Spinal cord (tissue), 10 donors: Measurements from ENCODE around the gene FOXP1. TPM values are rescaled to one million over a fixed set of nuclear protein-coding genes. Genes with fewer than 3 reads are reported as not detected.

Experiments used
- DNase-seq, 6 donors: peaks; one replicate each; pipeline versions ENCODE4 v3.0.0 to v3.0.0-alpha.2; 2013 to 2015; ENCODE audit warnings: low spot score in 6 of 6, low read depth in 4 of 6
- H3K27ac ChIP-seq: one replicate; pipeline ENCODE4 v1.5.1; 2013; ENCODE audit warnings: low read depth, low read length, control low read depth
- H3K27me3 ChIP-seq: one replicate; pipeline ENCODE4 v1.6.1; 2013; ENCODE audit warnings: low read length; ENCODE audit not compliant: control insufficient read depth, insufficient read depth
- H3K36me3 ChIP-seq: one replicate; pipeline ENCODE4 v1.6.1; 2013; ENCODE audit warnings: low read length; ENCODE audit not compliant: control insufficient read depth, insufficient read depth
- H3K4me1 ChIP-seq: one replicate; pipeline ENCODE4 v1.6.1; 2013; ENCODE audit warnings: low read length; ENCODE audit not compliant: control insufficient read depth, insufficient read depth
- H3K4me3 ChIP-seq: one replicate; pipeline ENCODE4 v1.5.1; 2013; ENCODE audit warnings: low read depth, low read length, control low read depth
- H3K9me3 ChIP-seq: one replicate; pipeline ENCODE4 v1.6.1; 2013; ENCODE audit warnings: low read length; ENCODE audit not compliant: control insufficient read depth, insufficient read depth
- WGBS: methylation state at CpG from one replicate; pipeline ENCODE4 v1.1.5; 2013; ENCODE audit warnings: missing lambda C conversion rate; ENCODE audit not compliant: insufficient coverage; 5-methylcytosine and 5-hydroxymethylcytosine counted together
- polyA plus RNA-seq, 2 donors: library from polyadenylated mRNA; unstranded; fragments of 120-200 nt; gene quantifications; one replicate each; pipeline ENCODE4 v1.2.1, GENCODE V29; 2013; ENCODE audit not compliant: insufficient read length in 2 of 2
- total RNA-seq, 2 donors: library from RNA; depleted of rRNA in 1 of 2; stranded (reverse); fragments of 120-200 nt in 1 of 2; fragments of >200 nt in 1 of 2; gene quantifications; one replicate each; pipeline versions ENCODE4 v1.2.3 to v1.2.4, GENCODE V29; 2013 to 2014
- donor health status: healthy.

The FOXP1 gene
- total and polyA plus RNA-seq, 4 donors, result 27.4 to 118 (median 66.1) TPM

- WGBS, result 77% methylated on average over 8 of the region's 9 CpGs
- DNase-seq, result no peak
These were observed 496.1 kb downstream of the FOXP1 start for GRCh38 chr3:71087143-71088018.

DNA sequence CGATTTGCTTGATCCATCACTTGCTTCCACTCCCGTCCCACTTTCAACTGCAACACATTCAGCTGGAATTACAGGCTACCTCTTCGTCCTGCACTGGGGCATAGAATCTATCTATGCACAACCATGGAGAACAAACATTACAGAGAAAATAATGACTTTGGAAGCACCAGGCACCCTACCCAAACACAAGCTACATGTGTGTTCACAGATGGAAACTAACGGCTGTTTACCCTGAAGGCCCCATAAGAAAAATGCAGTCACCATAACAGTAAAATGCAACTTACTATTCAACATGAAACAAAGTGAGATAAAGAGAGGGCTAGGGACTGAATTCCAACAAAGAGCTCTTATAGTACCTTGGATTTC lies 496.8 kb downstream of the FOXP1 start:
- WGBS, result 81% methylated on average over 3 of the region's 4 CpGs
- Histone ChIP-seq H3K4me1 (no peaks in the 10 kb centered on the region), H3K4me3 (no peak overlapping the region), H3K36me3 (no peaks in the 10 kb centered on the region), H3K9me3 (no peaks in the 10 kb centered on the region), H3K27ac (no peak overlapping the region), H3K27me3 (no peaks in the 10 kb centered on the region)
- DNase-seq, result peak in 1 of 6 donors; percentile 33

More at GRCh38 chr3:71087143-71088018, 496.1 kb downstream of the FOXP1 start:
- no peaks in the 10 kb centered on the region for H3K27me3 ChIP-seq
- no peak overlapping the region for H3K27ac ChIP-seq
- no peaks in the 10 kb centered on the region for H3K36me3 ChIP-seq
- no peak overlapping the region for H3K4me3 ChIP-seq
- H3K4me1 ChIP-seq, result no peaks in the 10 kb centered on the region
- H3K9me3 ChIP-seq, result no peaks in the 10 kb centered on the region

- 85% methylated on average over 2 of the region's 3 CpGs for WGBS
- no peaks in the 10 kb centered on the region for H3K36me3 ChIP-seq
- H3K27me3 ChIP-seq, result no peaks in the 10 kb centered on the region
- H3K4me1 ChIP-seq, result no peaks in the 10 kb centered on the region
- DNase-seq, result no peak
- H3K4me3 ChIP-seq, result no peak overlapping the region
- no peaks in the 10 kb centered on the region for H3K9me3 ChIP-seq
- no peak overlapping the region for H3K27ac ChIP-seq
These were observed 499.8 kb downstream of the FOXP1 start for GRCh38 chr3:71083726-71084131.

- Histone ChIP-seq H3K27me3 (no peaks in the 10 kb centered on the region), H3K4me1 (no peaks in the 10 kb centered on the region), H3K9me3 (no peaks in the 10 kb centered on the region), H3K4me3 (no peak overlapping the region), H3K36me3 (no peaks in the 10 kb centered on the region), H3K27ac (no peak overlapping the region)
- 100% methylated on average over 2 of the region's 5 CpGs for WGBS
- DNase-seq, result no peak
These were observed 500.7 kb downstream of the FOXP1 start for GRCh38 chr3:71082833-71083232.

DNA sequence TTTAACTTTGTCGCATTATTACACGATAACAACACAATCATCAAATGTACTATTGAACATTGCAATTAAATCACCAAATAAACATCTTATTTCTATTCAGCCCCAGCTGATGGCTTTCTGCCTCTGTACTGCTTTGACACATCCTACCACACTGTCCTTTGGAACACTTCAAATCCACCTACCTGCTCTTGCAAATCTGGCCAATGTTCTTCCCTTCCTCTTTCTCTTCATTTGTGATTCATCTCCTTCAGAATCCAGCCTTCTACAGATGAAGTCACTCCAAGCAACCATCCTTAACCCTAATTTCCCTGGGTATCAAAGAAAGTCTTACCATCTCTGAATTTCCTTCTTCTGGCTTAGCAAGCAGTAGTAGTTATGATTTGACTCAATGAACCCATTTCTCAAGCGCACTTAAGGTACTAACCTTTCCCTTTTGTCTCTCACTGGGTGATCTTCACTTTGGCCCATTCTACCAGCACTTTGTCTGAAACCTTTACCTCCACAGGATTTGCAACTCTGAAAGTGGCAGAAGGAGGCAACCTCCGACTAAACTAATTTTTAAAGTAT lies 502.9 kb downstream of the FOXP1 start:
- H3K4me3 ChIP-seq, result no peak overlapping the region
- no peaks in the 10 kb centered on the region for H3K36me3 ChIP-seq
- no peaks in the 10 kb centered on the region for H3K9me3 ChIP-seq
- H3K27me3 ChIP-seq, result no peaks in the 10 kb centered on the region
- 94% methylated on average over 4 of the region's 4 CpGs for WGBS
- H3K27ac ChIP-seq, result no peak overlapping the region
- DNase-seq, result no peak
- H3K4me1 ChIP-seq, result no peaks in the 10 kb centered on the region

DNA sequence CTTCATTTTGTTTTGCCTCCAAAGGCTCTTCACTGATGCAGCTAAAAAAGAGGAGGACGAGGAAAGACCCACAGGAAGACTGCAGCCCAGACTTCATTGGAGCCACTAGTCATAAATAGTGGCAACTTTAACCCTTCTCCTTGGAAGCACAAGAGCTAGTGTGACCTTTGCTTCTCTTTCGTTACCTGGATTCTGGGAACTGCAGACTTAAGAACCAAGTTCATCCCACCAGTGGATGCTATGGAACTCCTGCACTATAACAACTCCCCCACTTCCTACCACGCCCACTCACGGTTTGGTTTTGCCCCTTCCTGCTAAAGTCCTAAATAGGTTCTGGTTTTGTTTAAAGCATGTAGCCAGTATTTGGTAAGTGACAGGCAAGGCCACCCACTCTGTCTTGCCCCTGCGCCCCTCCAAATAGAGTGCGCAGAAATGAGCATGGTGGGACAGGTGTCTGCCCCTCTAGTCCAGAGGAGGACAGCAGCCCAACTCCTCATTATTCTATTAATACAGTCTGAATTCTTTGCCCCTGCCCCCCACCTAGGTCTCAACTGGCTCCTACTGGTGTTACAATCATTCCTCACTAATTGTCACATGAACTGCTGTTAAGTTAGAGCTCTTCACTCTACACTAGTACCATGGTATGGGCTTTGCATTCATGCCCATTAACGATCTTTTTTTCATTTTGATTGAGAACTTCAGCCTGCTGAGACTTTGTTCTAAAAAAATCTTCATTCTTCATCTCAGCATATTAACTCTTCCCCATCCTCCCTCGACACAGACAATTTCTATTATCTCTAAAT lies 504.6 kb downstream of the FOXP1 start:
- 68% methylated on average over 4 of the region's 8 CpGs for WGBS
- no peak for DNase-seq
- no peak overlapping the region for H3K4me3 ChIP-seq
- H3K27ac ChIP-seq, result no peak overlapping the region
- H3K4me1 ChIP-seq, result no peaks in the 10 kb centered on the region
- no peaks in the 10 kb centered on the region for H3K36me3 ChIP-seq
- H3K9me3 ChIP-seq, result no peaks in the 10 kb centered on the region
- H3K27me3 ChIP-seq, result peaks cover under 1% of the 10 kb centered on the region

DNA sequence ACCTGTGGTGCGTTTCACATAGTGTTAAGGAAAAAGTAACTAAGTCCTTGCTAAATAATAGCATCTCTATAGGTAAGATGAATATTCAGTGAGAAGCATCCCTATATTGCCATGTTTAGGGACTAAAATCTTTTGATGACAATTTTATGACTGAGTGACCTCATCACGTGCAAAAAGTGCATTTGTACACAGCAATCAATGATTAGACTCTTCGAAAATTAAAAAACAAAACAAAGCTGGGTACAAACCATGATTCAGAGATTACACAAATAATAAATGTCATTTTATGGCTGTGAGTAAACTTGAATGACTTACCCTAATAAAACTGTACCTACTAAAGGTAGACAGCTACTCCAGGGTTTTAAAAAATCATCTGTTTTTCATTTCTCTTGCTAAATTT lies 505.3 kb downstream of the FOXP1 start:
- no CpG with 5 or more reads among the region's 3 CpGs for WGBS
- no peak overlapping the region for H3K27ac ChIP-seq
- H3K4me1 ChIP-seq, result no peaks in the 10 kb centered on the region

DNA sequence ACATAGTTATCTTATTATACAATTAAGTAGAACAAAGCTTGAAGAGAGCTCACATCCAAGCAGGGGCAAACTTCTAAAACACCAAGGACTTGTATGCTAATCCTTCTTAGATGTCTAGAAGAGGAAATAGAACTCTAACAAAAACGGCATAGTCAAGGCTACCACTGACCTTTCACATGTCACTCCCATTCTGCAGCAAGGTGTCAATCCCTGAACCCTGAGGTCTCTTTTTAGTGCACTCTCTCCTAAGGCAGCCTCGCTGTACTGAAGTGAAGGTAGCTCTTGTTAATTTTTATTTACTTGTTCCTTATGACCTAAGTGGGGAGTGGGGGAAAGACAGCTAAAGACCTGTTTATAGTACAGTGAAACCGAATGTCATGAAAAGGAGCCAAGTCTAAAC lies 506.5 kb downstream of the FOXP1 start:
- H3K9me3 ChIP-seq, result no peaks in the 10 kb centered on the region
- H3K36me3 ChIP-seq, result no peaks in the 10 kb centered on the region
- no CpG with 5 or more reads among the region's 3 CpGs for WGBS
- peaks cover 3% of the 10 kb centered on the region for H3K27me3 ChIP-seq
- DNase-seq, result no peak
- no peaks in the 10 kb centered on the region for H3K4me1 ChIP-seq
- H3K4me3 ChIP-seq, result no peak overlapping the region
- H3K27ac ChIP-seq, result no peak overlapping the region

More for the DNA sequence above, 505.3 kb downstream of the FOXP1 start:
- Histone ChIP-seq H3K36me3 (no peaks in the 10 kb centered on the region), H3K4me3 (no peak overlapping the region), H3K9me3 (no peaks in the 10 kb centered on the region), H3K27me3 (peaks cover 3% of the 10 kb centered on the region)
- no peak for DNase-seq

GRCh38 chr3:71076361-71077002 lies 507.0 kb downstream of the FOXP1 start:
- Histone ChIP-seq H3K4me3 (no peak overlapping the region), H3K9me3 (no peaks in the 10 kb centered on the region), H3K27me3 (peaks cover 3% of the 10 kb centered on the region), H3K4me1 (peaks cover 3% of the 10 kb centered on the region), H3K27ac (no peak overlapping the region), H3K36me3 (no peaks in the 10 kb centered on the region)
- 100% methylated on average over 3 of the region's 5 CpGs for WGBS
- DNase-seq, result no peak
